ENCODE measurements around the gene TMEM11. TPM values are rescaled to one million over a fixed set of nuclear protein-coding genes. Genes with fewer than 3 reads are reported as not detected.
"Not testable (repeated sequence)": the region's sequence is repeated elsewhere in the genome, so short reads cannot be mapped to it uniquely, and the experiment has no call there.

Gene TMEM11
- total RNA-seq, 3 donors from 2014 or later: 35.7 to 39.8 (median 35.7) TPM

- Mint-ChIP-seq H3K36me3 (ENCODE audit: insufficient read depth) (peaks cover 1% of the 10 kb centered on the region), H3K27me3 (ENCODE audit: low read depth) (no peaks in the 10 kb centered on the region), H3K4me1 (ENCODE audit: low read depth) (peaks cover 52% of the 10 kb centered on the region), H3K4me3 (no peak overlapping the region), H3K9me3 (no peaks in the 10 kb centered on the region)
- ATAC-seq (no peak), DNase-seq (no peak)
Observed at GRCh38 chr17:21209511-21210175, 4.3 kb downstream of the TMEM11 start.

- DNase-seq: no peak
- Mint-ChIP-seq H3K9me3 (no peaks in the 10 kb centered on the region), H3K4me3 (no peak overlapping the region), H3K36me3 (ENCODE audit: insufficient read depth) (peaks cover 1% of the 10 kb centered on the region), H3K27me3 (ENCODE audit: low read depth) (no peaks in the 10 kb centered on the region), H3K4me1 (ENCODE audit: low read depth) (peaks cover 53% of the 10 kb centered on the region)
- ATAC-seq: no peak
Observed at GRCh38 chr17:21208352-21208751, 5.6 kb downstream of the TMEM11 start.

- Mint-ChIP-seq H3K4me1 (ENCODE audit: low read depth) (peaks cover 29% of the 10 kb centered on the region), H3K9me3 (no peaks in the 10 kb centered on the region), H3K36me3 (ENCODE audit: insufficient read depth) (peaks cover 4% of the 10 kb centered on the region), H3K27me3 (ENCODE audit: low read depth) (no peaks in the 10 kb centered on the region), H3K4me3 (no peak overlapping the region)
- DNase-seq: no peak
- no peak for ATAC-seq
Observed at GRCh38 chr17:21204935-21205334, 9.0 kb downstream of the TMEM11 start.

- ATAC-seq (no peak), DNase-seq (no peak)
- no peaks in the 10 kb centered on the region for H3K27me3 Mint-ChIP-seq (ENCODE audit: low read depth)
- peaks cover 29% of the 10 kb centered on the region for H3K4me1 Mint-ChIP-seq (ENCODE audit: low read depth)
- H3K36me3 Mint-ChIP-seq (ENCODE audit: insufficient read depth): peaks cover 14% of the 10 kb centered on the region
- no peaks in the 10 kb centered on the region for H3K9me3 Mint-ChIP-seq
- H3K4me3 Mint-ChIP-seq: no peak overlapping the region
Observed at GRCh38 chr17:21202512-21202911, 11.4 kb downstream of the TMEM11 start.

- H3K27me3 Mint-ChIP-seq (ENCODE audit: low read depth): no peaks in the 10 kb centered on the region
- no peaks in the 10 kb centered on the region for H3K9me3 Mint-ChIP-seq
- DNase-seq: no peak
- no peak overlapping the region for H3K4me3 Mint-ChIP-seq
- peaks cover 26% of the 10 kb centered on the region for H3K4me1 Mint-ChIP-seq (ENCODE audit: low read depth)
- peaks cover 19% of the 10 kb centered on the region for H3K36me3 Mint-ChIP-seq (ENCODE audit: insufficient read depth)
- ATAC-seq: no peak
Observed at GRCh38 chr17:21201874-21202273, 12.1 kb downstream of the TMEM11 start.

GRCh38 chr17:21201298-21201595, 12.7 kb downstream of the TMEM11 start:
- no peak for DNase-seq
- no peak for ATAC-seq
- no peaks in the 10 kb centered on the region for H3K9me3 Mint-ChIP-seq
- H3K36me3 Mint-ChIP-seq (ENCODE audit: insufficient read depth): peaks cover 22% of the 10 kb centered on the region
- H3K4me1 Mint-ChIP-seq (ENCODE audit: low read depth): peaks cover 25% of the 10 kb centered on the region
- no peak overlapping the region for H3K4me3 Mint-ChIP-seq
- no peaks in the 10 kb centered on the region for H3K27me3 Mint-ChIP-seq (ENCODE audit: low read depth)

- Mint-ChIP-seq H3K4me1 (ENCODE audit: low read depth) (peaks cover 24% of the 10 kb centered on the region), H3K9me3 (no peaks in the 10 kb centered on the region), H3K27me3 (ENCODE audit: low read depth) (no peaks in the 10 kb centered on the region), H3K36me3 (ENCODE audit: insufficient read depth) (peaks cover 22% of the 10 kb centered on the region), H3K4me3 (no peak overlapping the region)
- ATAC-seq: no peak
- no peak for DNase-seq
Observed at GRCh38 chr17:21200590-21201297, 13.2 kb downstream of the TMEM11 start.

- no peaks in the 10 kb centered on the region for H3K27me3 Mint-ChIP-seq (ENCODE audit: low read depth)
- H3K36me3 Mint-ChIP-seq (ENCODE audit: insufficient read depth): peaks cover 22% of the 10 kb centered on the region
- no peaks in the 10 kb centered on the region for H3K9me3 Mint-ChIP-seq
- ATAC-seq (no peak), DNase-seq (no peak)
- H3K4me1 Mint-ChIP-seq (ENCODE audit: low read depth): peaks cover 16% of the 10 kb centered on the region
- H3K4me3 Mint-ChIP-seq: no peak overlapping the region
Observed at GRCh38 chr17:21199856-21200255, 14.1 kb downstream of the TMEM11 start.

DNA sequence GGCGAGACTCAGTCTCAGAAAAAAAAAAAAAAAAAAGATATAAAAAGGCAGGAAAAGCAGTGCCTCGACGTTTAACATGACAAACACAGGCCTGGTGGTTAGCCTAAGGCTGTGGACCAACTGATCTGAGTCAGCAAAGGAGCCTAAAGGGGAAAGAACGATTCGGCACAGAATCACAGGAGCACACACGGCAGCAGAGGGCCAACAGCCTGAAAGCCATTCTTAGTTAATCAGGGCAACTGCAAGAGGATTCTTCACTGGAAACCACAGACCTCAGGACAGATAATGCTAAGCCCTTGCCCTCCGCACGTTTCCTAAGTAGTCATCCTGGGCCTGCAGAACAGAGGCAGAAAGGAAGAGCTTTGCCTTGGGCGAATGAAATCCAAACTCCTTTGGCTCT, 14.7 kb downstream of the TMEM11 start:
- Mint-ChIP-seq H3K36me3 (ENCODE audit: insufficient read depth) (peaks cover 22% of the 10 kb centered on the region), H3K4me3 (no peak overlapping the region), H3K4me1 (ENCODE audit: low read depth) (peaks cover 10% of the 10 kb centered on the region), H3K9me3 (no peaks in the 10 kb centered on the region), H3K27me3 (ENCODE audit: low read depth) (no peaks in the 10 kb centered on the region)
- DNase-seq (no peak), ATAC-seq (no peak)

DNA sequence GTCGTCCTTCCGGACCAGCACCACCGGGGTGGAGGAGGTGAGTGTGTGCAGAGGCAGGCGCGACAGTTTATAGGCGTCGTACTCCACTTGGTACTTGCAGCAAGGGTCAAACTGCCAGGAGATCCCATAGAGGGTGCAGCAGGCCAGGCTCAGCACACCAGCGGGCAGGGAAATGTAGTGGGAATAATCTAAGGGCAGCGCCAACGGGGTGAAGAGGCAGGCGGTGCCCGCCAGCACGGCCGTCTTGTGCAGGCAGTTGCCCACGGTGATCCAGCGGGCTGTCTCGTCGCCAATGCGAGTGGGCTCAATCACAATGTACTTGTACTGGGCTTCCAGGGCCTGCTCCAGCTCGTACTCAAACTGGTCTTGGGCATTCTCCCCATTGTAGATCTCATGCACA, 15.6 kb downstream of the TMEM11 start:
- ATAC-seq (no peak), DNase-seq (no peak)
- Mint-ChIP-seq H3K4me1 (ENCODE audit: low read depth) (peaks cover 12% of the 10 kb centered on the region), H3K36me3 (ENCODE audit: insufficient read depth) (peaks cover 22% of the 10 kb centered on the region), H3K27me3 (ENCODE audit: low read depth) (no peaks in the 10 kb centered on the region), H3K4me3 (no peak overlapping the region), H3K9me3 (no peaks in the 10 kb centered on the region)

- ATAC-seq: no peak
- Mint-ChIP-seq H3K4me3 (no peak overlapping the region), H3K36me3 (ENCODE audit: insufficient read depth) (peaks cover 23% of the 10 kb centered on the region), H3K9me3 (no peaks in the 10 kb centered on the region), H3K4me1 (ENCODE audit: low read depth) (peaks cover 7% of the 10 kb centered on the region), H3K27me3 (ENCODE audit: low read depth) (no peaks in the 10 kb centered on the region)
- no peak for DNase-seq
Observed at GRCh38 chr17:21196126-21196525, 17.8 kb downstream of the TMEM11 start.

GRCh38 chr17:21194703-21195102, 19.3 kb downstream of the TMEM11 start:
- DNase-seq: no peak
- no peak for ATAC-seq
- Mint-ChIP-seq H3K4me3 (no peak overlapping the region), H3K4me1 (ENCODE audit: low read depth) (peaks cover 4% of the 10 kb centered on the region), H3K36me3 (ENCODE audit: insufficient read depth) (peaks cover 29% of the 10 kb centered on the region), H3K27me3 (ENCODE audit: low read depth) (no peaks in the 10 kb centered on the region), H3K9me3 (no peaks in the 10 kb centered on the region)

DNA sequence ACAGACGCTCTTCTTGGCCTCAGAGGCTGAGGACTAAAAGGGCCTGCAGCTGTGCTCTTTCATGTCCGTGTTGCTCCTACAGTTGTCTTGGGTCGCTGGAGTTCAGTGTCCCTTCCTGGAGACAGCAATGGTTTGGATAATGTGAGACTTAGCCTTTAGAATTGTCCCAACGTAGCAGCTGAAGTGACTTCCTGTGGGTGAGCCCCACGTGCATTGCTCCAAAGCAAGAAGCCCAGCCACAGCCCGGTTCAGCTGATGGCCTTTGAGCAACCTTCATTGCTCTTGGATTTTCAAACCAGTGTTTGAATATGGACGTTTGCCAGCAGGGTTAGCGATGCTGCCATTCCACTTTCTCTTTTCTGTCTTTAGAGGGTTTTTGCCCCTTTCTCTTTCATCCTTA, 19.7 kb downstream of the TMEM11 start:
- DNase-seq: no peak
- peaks cover 4% of the 10 kb centered on the region for H3K4me1 Mint-ChIP-seq (ENCODE audit: low read depth)
- H3K4me3 Mint-ChIP-seq: no peak overlapping the region
- H3K36me3 Mint-ChIP-seq (ENCODE audit: insufficient read depth): peaks cover 29% of the 10 kb centered on the region
- H3K27me3 Mint-ChIP-seq (ENCODE audit: low read depth): no peaks in the 10 kb centered on the region
- no peaks in the 10 kb centered on the region for H3K9me3 Mint-ChIP-seq
- ATAC-seq: no peak

GRCh38 chr17:21193031-21193430, 20.9 kb downstream of the TMEM11 start:
- H3K27me3 Mint-ChIP-seq (ENCODE audit: low read depth): no peaks in the 10 kb centered on the region
- no peak for DNase-seq
- no peak for ATAC-seq
- H3K4me1 Mint-ChIP-seq (ENCODE audit: low read depth): peaks cover 2% of the 10 kb centered on the region
- H3K4me3 Mint-ChIP-seq: no peak overlapping the region
- no peaks in the 10 kb centered on the region for H3K9me3 Mint-ChIP-seq
- H3K36me3 Mint-ChIP-seq (ENCODE audit: insufficient read depth): peaks cover 23% of the 10 kb centered on the region

GRCh38 chr17:21192414-21192813, 21.5 kb downstream of the TMEM11 start:
- H3K36me3 Mint-ChIP-seq (ENCODE audit: insufficient read depth): peaks cover 19% of the 10 kb centered on the region
- H3K4me1 Mint-ChIP-seq (ENCODE audit: low read depth); ATAC-seq; DNase-seq; H3K4me3 Mint-ChIP-seq; H3K9me3 Mint-ChIP-seq; H3K27me3 Mint-ChIP-seq (ENCODE audit: low read depth): not testable (repeated sequence)

Measured in activated T-cell treated with anti-CD3 and anti-CD28 coated beads, Interleukin-2, amount 50 U/mL, for 4 hours (primary cell).